SK-N-SH treated with all-trans-retinoic acid at 6 μM for 48 hours (cell line): ENCODE measurements around the gene POLE.

Experiments used
- ARNTL ChIP-seq: fragments of 450-650 bp; formaldehyde crosslinking; IDR thresholded peaks from 2 replicates; pipeline ENCODE4 v1.5.0; 2020; ENCODE audit warnings: low read depth, mild to moderate bottlenecking, moderate library complexity, borderline replicate concordance
- CSDC2 ChIP-seq: fragments of 250-450 bp; sonication (Bioruptor Pico); IDR thresholded peaks from 2 replicates; pipeline ENCODE4 v1.5.0; 2020; ENCODE audit warnings: mild to moderate bottlenecking, moderate library complexity
- OSR1 ChIP-seq: fragments of 250-450 bp; sonication (Bioruptor Pico); IDR thresholded peaks from 2 replicates; pipeline ENCODE4 v1.8.0; 2022; ENCODE audit warnings: moderate library complexity, mild to moderate bottlenecking, inconsistent platforms
- RARB ChIP-seq: fragments of 250-450 bp; sonication (Bioruptor Pico); IDR thresholded peaks from 2 replicates; pipeline ENCODE4 v1.8.0; 2021; ENCODE audit warnings: mild to moderate bottlenecking, moderate library complexity
- TSHZ2 ChIP-seq: fragments of 250-450 bp; sonication (Bioruptor Pico); IDR thresholded peaks from 2 replicates; pipeline ENCODE4 v1.5.0; 2020; ENCODE audit warnings: mild to moderate bottlenecking, moderate library complexity
- ZC3H10 ChIP-seq: fragments of 250-450 bp; sonication (Bioruptor Pico); IDR thresholded peaks from 2 replicates; pipeline ENCODE4 v1.5.1; 2021; ENCODE audit warnings: mild to moderate bottlenecking, moderate library complexity
- ZFP30 ChIP-seq: fragments of 450-650 bp; formaldehyde crosslinking; IDR thresholded peaks from 2 replicates; pipeline ENCODE4 v1.5.0; 2022; ENCODE audit warnings: mild to moderate bottlenecking, moderate library complexity
- ZNF70 ChIP-seq: fragments of 450-650 bp; formaldehyde crosslinking; IDR thresholded peaks from 2 replicates; pipeline ENCODE4 v1.5.0; 2020; ENCODE audit warnings: mild to moderate bottlenecking, moderate library complexity
- ZNF8 ChIP-seq: fragments of 450-650 bp; formaldehyde crosslinking; IDR thresholded peaks from 2 replicates; pipeline ENCODE4 v1.5.0; 2020; ENCODE audit warnings: mild to moderate bottlenecking, moderate library complexity
- TF ChIP-seq, protein P1 (sequence below): fragments of 250-450 bp; sonication (Bioruptor Pico); IDR thresholded peaks from 2 replicates; pipeline ENCODE4 v1.8.0; 2020; ENCODE audit warnings: mild to moderate bottlenecking, moderate library complexity, borderline replicate concordance

DNA sequence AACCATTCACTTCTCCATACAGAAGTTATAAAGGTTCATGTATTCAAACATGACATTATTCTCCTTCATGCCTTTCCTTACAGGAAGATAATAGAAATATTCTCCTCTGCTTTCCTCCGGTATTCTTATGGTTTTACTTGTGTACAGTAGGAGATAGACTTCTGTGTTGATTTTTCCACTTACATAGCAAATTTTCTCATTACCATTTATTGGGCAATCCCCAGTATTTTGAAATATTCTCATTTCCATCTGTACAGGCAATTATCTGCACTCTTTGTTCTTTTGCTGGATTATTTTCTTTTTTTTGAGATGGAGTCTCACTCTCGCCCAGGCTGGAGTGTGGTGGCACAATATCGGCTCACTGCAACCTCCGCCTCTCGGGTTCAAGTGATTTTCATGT, 11.2 kb upstream of the POLE start:
- TF ChIP-seq ZNF70 (CRISPR knock-in tag) (no peak), RARB (CRISPR knock-in tag) (no peak), TSHZ2 (CRISPR knock-in tag) (no peak), ZFP30 (CRISPR knock-in tag) (no peak), CSDC2 (CRISPR knock-in tag) (no peak), OSR1 (CRISPR knock-in tag) (no peak), ARNTL (CRISPR knock-in tag) (no peak), ZNF8 (CRISPR knock-in tag) (no peak), ZC3H10 (CRISPR knock-in tag) (no peak)
- TF ChIP-seq, protein P1, sequence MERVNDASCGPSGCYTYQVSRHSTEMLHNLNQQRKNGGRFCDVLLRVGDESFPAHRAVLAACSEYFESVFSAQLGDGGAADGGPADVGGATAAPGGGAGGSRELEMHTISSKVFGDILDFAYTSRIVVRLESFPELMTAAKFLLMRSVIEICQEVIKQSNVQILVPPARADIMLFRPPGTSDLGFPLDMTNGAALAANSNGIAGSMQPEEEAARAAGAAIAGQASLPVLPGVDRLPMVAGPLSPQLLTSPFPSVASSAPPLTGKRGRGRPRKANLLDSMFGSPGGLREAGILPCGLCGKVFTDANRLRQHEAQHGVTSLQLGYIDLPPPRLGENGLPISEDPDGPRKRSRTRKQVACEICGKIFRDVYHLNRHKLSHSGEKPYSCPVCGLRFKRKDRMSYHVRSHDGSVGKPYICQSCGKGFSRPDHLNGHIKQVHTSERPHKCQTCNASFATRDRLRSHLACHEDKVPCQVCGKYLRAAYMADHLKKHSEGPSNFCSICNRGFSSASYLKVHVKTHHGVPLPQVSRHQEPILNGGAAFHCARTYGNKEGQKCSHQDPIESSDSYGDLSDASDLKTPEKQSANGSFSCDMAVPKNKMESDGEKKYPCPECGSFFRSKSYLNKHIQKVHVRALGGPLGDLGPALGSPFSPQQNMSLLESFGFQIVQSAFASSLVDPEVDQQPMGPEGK (CRISPR knock-in tag): no peak
